Measurements from ENCODE around the gene BZW2.
"Not testable (repeated sequence)": the region's sequence is repeated elsewhere in the genome, so short reads cannot be mapped to it uniquely, and the experiment has no call there.

The BZW2 gene

GRCh38 chr7:16646472-16647072 is 591 bp downstream of the BZW2 start:
- DNase-seq: no peak

- DNase-seq: no peak
These were observed 1.5 kb downstream of the BZW2 start for GRCh38 chr7:16647435-16647960.

DNA sequence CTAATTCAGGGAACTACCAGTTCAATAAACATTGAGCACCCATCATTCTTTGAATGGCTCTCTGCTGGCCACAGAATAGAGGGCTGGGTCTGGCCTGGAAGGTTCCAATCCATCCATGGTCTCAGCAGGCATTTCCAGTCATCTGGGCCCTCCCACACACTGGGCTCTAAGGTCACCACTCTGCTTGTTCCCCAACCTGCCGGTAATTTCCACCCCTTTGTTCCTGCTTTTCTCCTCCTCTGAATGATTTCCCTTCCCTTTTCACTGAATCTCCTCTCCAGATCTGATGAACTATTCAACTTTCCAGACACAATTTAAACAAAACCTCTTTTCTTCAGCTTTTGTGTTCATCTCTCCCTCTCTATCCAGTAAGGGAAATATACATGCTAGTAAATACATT is 2.6 kb downstream of the BZW2 start:
- DNase-seq: no peak

DNA sequence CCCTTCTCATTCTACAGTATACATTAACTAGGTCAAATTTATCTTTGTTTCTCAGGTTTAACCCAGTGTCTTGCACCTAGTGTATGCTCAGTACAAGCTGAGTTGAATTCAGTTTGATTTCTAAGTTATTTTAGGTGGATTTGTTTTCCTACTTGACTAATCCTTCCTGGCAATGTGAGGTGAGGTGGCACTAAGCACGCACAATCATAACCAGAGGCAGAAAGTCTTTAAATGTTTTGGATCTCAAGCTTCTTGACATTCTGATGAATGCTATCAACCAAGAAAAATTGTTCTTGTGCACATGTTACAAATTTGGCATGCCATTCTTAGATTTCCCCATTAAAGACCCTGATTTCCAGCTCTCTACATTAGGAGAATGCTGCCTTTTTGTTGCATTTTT is 3.2 kb downstream of the BZW2 start:
- DNase-seq: no peak

DNA sequence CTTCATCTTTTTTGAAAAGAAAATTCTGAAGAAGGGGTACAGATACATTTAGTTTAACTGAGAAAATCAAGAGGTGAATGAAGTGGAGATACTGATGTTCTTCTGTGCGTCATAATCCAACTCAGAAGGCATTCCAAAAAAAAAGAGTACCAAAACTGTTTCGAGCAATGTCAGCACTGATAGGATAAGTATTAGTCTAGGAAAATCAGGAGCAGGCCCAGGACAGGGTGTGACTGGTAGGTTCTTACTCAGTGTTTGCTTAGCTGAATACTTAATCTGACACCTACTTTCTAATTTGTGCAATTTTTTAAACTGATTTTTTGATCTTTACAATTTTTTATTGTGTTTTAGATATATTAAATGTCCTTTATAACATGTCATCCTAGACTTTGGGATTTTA is 4.3 kb downstream of the BZW2 start:
- no peak for DNase-seq

- DNase-seq: no peak
These were observed 5.6 kb downstream of the BZW2 start for GRCh38 chr7:16651396-16652239.

- DNase-seq: no peak
These were observed 6.2 kb downstream of the BZW2 start for GRCh38 chr7:16652240-16652583.

- no peak for DNase-seq
These were observed 6.9 kb downstream of the BZW2 start for GRCh38 chr7:16652888-16653287.

- DNase-seq: no peak
These were observed 9.4 kb downstream of the BZW2 start for GRCh38 chr7:16655394-16655793.

DNA sequence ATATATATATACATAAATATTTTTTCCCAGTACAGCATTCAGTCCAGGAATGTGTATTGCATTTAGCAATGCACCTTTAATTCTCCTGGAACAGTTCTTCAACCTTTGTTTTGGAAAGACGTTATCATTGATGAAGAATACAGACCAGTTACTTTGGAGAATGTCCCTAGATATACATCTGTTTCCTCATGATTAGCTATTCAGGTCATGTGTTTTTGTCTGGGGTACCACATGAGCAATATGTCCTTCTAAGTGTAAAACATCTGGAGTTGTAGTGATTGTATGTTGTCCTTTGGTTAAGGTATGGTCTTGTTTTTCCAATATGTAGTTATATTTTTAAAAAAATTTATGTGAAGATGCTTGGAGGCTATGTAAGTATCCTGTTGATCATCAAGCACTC is 10.2 kb downstream of the BZW2 start:
- DNase-seq: no peak

GRCh38 chr7:16657656-16658279 is 11.8 kb downstream of the BZW2 start:
- no peak for DNase-seq

DNA sequence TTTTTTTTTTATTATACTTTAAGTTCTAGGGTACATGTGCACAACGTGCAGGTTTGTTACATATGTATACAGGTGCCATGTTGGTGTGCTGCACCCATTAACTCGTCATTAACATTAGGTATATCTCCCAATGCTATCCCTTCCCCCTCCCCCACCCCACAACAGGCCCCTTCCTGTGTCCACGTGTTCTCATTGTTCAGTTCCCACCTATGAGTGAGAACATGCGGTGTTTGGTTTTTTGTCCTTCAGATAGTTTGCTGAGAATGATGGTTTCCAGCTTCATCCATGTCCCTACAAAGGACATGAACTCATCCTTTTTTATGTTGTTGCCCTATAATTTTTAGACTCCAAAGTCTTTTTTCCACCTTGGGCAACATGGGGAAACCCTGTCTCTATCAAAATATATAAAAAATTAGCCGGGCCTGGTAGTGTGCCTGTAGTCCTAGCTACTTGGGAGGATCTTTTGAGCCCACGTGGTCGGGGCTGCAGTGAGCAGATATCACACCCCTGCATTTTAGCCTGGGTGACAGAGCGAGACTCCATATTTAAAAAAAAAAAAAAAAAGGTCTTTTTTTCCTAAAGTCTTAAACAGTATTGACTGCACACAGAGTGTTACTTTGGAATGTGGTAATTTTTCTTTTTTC is 14.0 kb downstream of the BZW2 start:
- DNase-seq: not testable (repeated sequence)

DNA sequence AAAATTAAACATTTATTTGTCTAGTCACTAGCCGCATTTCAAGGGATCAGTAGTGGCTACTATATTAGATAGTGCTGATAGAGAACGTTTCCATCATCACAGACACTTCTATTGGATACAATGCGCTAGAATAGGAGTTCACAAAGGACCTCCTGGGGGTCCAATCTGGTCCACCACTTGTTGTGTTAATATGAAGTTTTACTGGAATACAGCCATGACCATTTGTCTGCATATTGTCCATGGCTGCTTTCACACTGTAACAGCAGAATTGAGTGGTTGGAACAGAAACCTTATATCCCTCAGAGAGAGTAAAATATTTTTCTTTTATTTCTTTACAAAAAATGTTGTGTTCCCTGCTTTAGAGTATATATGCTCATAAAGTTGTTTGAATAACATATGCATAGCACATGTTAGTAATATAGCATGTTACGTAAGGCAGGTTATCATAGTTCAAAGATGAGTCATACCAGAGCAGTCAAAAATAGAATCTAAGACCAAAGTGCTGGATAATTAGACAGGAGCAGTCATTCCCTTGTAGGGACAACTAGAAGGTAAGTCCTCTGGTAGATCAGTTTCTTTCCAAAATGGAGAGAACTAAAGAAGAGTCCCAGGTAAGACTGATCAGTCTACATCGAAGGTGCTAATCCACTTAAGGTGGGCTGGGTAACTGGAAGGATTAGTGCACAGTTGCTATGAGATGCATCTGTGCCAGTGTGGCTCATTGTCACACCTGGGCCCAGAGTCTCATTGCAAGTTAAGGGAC is 14.9 kb downstream of the BZW2 start:
- no peak for DNase-seq

GRCh38 chr7:16661924-16662323 is 15.9 kb downstream of the BZW2 start:
- DNase-seq: no peak

DNA sequence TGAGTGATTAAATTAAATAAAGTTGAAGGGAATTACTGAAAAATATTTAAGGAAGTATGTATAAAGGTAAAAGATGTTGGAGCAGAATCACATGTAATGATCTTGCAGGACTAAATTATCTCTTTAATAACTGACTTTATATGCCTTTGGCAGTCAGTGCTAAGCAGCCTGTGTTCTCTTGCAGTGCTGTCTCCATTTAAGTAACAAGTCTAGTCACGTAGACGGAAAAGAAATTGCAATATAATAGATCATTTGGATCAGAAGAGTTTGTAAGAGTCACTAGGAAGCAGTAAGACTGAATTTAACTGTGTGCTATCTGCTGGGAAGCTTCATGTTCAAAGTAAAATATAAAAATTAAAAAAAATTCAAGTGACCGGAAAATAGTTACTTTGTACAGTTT is 21.4 kb downstream of the BZW2 start:
- DNase-seq: no peak

- DNase-seq: no peak
These were observed 22.3 kb downstream of the BZW2 start for GRCh38 chr7:16668049-16668858.

- no peak for DNase-seq
These were observed 23.0 kb downstream of the BZW2 start for GRCh38 chr7:16668978-16669377.

- no peak for DNase-seq
These were observed 23.6 kb downstream of the BZW2 start for GRCh38 chr7:16669581-16669980.

- no peak for DNase-seq
These were observed 24.0 kb downstream of the BZW2 start for GRCh38 chr7:16670021-16670420.

GRCh38 chr7:16670731-16671344 is 24.9 kb downstream of the BZW2 start:
- no peak for DNase-seq

GRCh38 chr7:16671811-16672210 is 25.8 kb downstream of the BZW2 start:
- DNase-seq: no peak
